Stimulated activated CD4-positive, alpha-beta T cell treated with anti-CD3 and anti-CD28 coated beads, Interleukin-15, amount 100 ng/mL, for 24 hours (primary cell): Measurements from ENCODE around the gene OR1G1.
"Not testable (repeated sequence)": the region's sequence is repeated elsewhere in the genome, so short reads cannot be mapped to it uniquely, and the experiment has no call there.

ENCODE experiments used
- DNase-seq: peaks from one replicate; pipeline ENCODE4 v3.0.0-alpha.2; 2020

The OR1G1 gene

GRCh38 chr17:3127451-3127850 lies at the start of gene OR1G1:
Gene OR1G1 (minus strand): TSS chr17:3127551. CDS start chr17:3127551, 0 bp downstream.
- DNase-seq: no peak

GRCh38 chr17:3167574-3167973 lies 40.2 kb upstream of the OR1G1 start:
- no peak for DNase-seq

DNA sequence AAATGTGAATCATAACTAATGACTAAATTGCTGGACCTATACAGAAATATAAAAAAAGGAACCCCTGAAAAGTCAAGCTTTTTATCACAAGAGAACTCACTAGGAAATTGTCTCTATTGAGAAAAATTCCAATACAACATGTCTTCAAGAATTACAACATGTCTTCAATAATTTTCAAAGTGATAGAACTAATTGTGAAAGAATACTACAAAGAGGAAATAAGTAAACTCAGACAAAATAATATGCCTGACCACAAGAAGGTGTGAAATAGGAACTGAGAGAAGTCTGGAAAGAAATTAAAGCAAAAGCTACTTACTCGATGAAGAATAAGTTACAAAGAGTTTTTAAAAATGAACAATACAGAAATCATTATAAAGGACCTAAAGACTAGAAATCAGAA lies 29.9 kb upstream of the OR1G1 start:
- no peak for DNase-seq

DNA sequence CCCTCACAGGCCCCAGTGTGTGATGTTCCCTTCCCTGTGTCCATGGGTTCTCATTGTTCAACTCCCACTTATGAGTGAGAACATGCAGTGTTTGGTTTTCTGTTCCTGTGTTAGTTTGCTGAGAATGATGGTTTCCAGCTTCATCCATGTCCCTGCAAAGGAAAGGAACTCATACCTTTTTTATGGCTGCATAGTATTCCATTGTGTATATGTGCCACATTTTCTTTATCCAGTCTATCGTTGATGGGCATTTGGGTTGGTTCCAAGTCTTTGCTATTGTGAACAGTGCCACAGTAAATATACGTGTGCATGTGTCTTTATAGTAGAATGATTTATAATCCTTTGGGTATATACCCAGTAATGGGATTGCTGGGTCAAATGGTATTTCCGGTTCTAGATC lies 10.1 kb upstream of the OR1G1 start:
- not testable (repeated sequence) for DNase-seq

GRCh38 chr17:3104322-3104721 lies 23.0 kb downstream of the OR1G1 start, which contains the start of gene OR1D2:
Gene OR1D2 (minus strand): TSS chr17:3104422. CDS start chr17:3092996, 11,426 bp downstream.
- no peak for DNase-seq
